ENCODE measurements around the gene DECR2.

- TF ChIP-seq CTCF (IDR thresholded peaks at IDR 0.05) = no peak
- no peak for TF ChIP-seq POLR2AphosphoS5 (IDR thresholded peaks at IDR 0.05)
- TF ChIP-seq POLR2A (IDR thresholded peaks at IDR 0.05) = no peak
- no peak for TF ChIP-seq EP300 (IDR thresholded peaks at IDR 0.05)
Measured at GRCh38 chr16:379183-379960, 22.3 kb upstream of the DECR2 start.

Data from sigmoid colon (tissue), 4 donors.